Subcutaneous adipose tissue (tissue), 4 donors: ENCODE measurements around the gene ZNRF2. TPM values are rescaled to one million over a fixed set of nuclear protein-coding genes. Genes with fewer than 3 reads are reported as not detected.

Experiments
- CTCF ChIP-seq: fragments of 450-650 bp; IDR thresholded peaks from one replicate; pipeline ENCODE4 v1.5.1; 2016; ENCODE audit warnings: low read depth, mild to moderate bottlenecking, control low read depth, antibody characterized with exemption, moderate library complexity
- total RNA-seq, 4 donors: library from RNA; depleted of rRNA; stranded (reverse); fragments of >200 nt; gene quantifications; one replicate each; pipeline ENCODE4 v1.1.0, GENCODE V29; 2016

Gene ZNRF2
- total RNA-seq, 4 donors from 2014 or later = 19.2 to 23.8 (median 21.3) TPM

GRCh38 chr7:30246392-30246791 is 38.0 kb upstream of the ZNRF2 start:
- no peak for TF ChIP-seq CTCF

DNA sequence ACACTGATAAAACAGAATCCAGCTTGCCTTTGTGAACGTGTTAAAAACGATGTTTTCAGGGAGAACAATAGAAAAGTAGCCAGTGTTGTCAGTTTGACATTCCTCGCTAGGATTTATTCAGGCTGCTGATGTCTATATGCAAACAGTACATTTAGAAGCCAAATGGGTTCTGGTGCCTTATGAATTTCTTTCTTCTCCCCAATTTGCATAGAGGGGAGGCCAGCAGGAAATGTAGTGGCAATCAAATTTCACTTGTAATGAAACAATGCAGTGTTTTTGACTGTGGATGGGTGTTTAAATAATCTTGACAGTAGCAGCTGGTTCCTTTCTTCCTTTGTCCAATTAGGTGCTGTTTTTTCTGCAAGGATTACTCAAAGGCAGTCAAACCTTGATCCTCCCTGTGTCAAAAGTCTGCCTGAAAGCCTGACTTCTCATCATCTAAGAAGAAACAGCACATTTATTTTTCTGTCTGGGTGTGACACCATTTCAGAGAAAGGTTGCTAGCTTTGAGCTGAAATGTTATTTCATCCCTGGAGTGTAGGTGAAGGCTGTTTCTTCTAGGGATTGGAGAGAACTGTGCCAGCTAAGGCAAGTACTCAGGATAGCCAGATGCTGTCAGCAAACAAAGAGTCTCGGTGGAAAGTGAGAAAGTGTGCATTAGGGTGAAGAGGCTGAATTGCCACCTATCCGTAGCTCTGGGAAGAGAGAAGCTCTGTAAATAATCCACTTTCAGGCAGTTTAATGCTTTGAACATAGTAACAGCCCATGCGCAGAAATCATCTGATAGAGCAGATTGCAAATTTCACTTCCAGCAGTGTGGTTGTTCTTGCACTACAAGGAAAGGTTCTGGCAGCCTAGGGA is 36.6 kb upstream of the ZNRF2 start:
- no peak for TF ChIP-seq CTCF

GRCh38 chr7:30249316-30249715 is 35.1 kb upstream of the ZNRF2 start:
- TF ChIP-seq CTCF = no peak

GRCh38 chr7:30249986-30250774 is 34.2 kb upstream of the ZNRF2 start:
- TF ChIP-seq CTCF = no peak

- no peak for TF ChIP-seq CTCF
Measured at GRCh38 chr7:30251708-30252329, 32.6 kb upstream of the ZNRF2 start.

- no peak for TF ChIP-seq CTCF
Measured at GRCh38 chr7:30252885-30253795, 31.3 kb upstream of the ZNRF2 start.
